NCI-H748 (cell line): Measurements from ENCODE around the gene SRP68.
A peak's percentile ranks its signal among the peaks of the same experiment; 100 is the strongest.
"Not testable (repeated sequence)": the region's sequence is repeated elsewhere in the genome, so short reads cannot be mapped to it uniquely, and the experiment has no call there.

ENCODE experiments used
- DNase-seq: peaks from one replicate; lab custom pipeline; 2025; ENCODE audit not compliant: unreplicated experiment; lab: John Stamatoyannopoulos, UW

Gene SRP68

GRCh38 chr17:76077584-76078110 is 5.3 kb upstream of the SRP68 start:
- no peak for DNase-seq

DNA sequence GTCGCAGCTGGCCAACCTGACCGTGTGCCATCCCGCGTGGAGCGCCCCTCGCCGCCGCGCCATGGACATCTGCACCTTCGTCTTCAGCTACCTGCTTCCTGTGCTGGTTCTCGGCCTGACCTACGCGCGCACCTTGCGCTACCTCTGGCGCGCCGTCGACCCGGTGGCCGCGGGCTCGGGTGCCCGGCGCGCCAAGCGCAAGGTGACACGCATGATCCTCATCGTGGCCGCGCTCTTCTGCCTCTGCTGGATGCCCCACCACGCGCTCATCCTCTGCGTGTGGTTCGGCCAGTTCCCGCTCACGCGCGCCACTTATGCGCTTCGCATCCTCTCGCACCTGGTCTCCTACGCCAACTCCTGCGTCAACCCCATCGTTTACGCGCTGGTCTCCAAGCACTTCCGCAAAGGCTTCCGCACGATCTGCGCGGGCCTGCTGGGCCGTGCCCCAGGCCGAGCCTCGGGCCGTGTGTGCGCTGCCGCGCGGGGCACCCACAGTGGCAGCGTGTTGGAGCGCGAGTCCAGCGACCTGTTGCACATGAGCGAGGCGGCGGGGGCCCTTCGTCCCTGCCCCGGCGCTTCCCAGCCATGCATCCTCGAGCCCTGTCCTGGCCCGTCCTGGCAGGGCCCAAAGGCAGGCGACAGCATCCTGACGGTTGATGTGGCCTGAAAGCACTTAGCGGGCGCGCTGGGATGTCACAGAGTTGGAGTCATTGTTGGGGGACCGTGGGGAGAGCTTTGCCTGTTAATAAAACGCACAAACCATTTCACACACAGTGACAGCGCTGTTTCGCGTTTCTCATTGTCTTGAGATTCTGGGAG is 4.7 kb upstream of the SRP68 start:
- DNase-seq = peak; percentile 34

DNA sequence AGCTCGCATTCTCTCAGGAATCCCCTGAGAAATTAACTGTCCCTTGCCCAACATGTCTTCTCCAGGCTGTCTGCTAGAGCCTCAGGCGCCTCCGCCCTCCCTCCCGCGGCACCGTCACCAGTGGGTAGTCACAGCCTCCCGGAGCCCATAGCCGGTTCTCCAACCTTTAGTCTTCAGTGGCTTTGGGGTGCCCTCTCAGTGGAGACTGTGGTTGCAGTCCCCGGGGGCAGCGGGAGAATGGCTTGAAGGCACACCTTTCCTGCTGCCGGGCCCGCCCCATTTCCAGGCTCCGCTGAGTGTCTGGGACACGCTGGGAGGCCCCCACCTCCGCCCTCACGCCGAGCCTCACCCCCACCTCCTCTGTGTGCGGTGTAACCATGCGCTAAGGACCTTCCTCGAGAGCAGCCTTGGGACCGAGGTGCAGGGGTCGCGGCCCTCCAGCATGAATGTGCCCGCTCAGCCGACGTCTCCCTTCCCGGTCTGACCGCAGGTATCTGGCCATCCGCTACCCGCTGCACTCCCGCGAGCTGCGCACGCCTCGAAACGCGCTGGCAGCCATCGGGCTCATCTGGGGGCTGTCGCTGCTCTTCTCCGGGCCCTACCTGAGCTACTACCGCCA is 3.9 kb upstream of the SRP68 start:
- DNase-seq = peak; percentile 26

GRCh38 chr17:76075364-76076145 is 3.2 kb upstream of the SRP68 start:
- DNase-seq = peak; percentile 51

DNA sequence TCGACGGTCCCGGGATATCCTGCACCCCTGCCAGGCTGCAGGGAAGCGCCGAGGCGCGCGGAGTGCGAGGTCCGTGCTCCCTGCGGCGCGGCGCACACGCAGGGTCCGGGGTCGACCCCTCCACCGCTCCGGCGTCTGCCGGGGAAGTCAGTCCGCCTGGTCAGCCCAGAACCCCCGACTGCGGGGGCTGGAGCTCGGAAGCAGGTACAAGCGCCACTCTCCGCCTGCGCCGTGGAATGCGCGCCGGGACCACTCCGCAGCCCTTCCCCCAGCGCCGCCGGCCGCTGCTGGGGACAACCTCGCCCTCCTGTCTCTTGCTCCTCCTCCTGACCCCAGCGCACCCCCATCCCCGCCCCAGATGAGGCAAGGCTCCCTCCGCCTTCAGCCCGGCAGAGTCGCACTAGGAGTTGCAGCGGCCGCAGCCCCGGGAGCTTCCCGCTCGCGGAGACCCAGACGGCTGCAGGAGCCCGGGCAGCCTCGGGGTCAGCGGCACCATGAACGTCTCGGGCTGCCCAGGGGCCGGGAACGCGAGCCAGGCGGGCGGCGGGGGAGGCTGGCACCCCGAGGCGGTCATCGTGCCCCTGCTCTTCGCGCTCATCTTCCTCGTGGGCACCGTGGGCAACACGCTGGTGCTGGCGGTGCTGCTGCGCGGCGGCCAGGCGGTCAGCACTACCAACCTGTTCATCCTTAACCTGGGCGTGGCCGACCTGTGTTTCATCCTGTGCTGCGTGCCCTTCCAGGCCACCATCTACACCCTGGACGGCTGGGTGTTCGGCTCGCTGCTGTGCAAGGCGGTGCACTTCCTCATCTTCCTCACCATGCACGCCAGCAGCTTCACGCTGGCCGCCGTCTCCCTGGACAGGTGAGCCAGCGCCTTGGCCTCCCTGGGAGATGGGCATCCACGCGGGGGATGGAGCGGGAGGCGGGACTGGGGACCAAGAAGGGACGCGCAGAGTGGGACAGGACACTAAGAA is 2.4 kb upstream of the SRP68 start, which contains the start of gene GALR2:
TSS of gene GALR2 (plus strand) at position 392 of the 974 bp plus-strand sequence. CDS start at position 495, 103 bp downstream.
- peak; percentile 10 for DNase-seq

GRCh38 chr17:76071531-76072147 is 678 bp downstream of the SRP68 start:
- DNase-seq = no peak

DNA sequence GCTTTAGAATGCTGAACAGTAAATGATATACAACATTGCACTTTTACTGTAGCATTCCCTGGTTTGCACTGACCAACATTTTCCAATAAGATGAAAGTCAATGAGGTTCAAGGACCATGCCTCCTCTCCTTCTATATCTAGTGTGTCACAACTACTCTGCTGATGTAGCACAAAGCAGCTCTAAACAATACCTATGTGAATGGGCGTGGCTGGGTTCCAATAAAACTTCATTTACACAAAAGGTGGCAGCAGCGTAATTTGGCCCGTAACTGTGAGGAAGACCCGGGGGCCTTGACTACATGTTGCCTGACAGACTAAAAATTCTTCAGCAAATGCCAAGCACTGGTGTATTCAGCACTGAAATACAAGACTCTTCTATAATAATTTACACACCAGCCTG is 6.5 kb downstream of the SRP68 start:
- DNase-seq = no peak

GRCh38 chr17:76063875-76064546 is 8.3 kb downstream of the SRP68 start:
- DNase-seq = no peak

- DNase-seq = not testable (repeated sequence)
These were observed 14.1 kb downstream of the SRP68 start for GRCh38 chr17:76058264-76058663.

DNA sequence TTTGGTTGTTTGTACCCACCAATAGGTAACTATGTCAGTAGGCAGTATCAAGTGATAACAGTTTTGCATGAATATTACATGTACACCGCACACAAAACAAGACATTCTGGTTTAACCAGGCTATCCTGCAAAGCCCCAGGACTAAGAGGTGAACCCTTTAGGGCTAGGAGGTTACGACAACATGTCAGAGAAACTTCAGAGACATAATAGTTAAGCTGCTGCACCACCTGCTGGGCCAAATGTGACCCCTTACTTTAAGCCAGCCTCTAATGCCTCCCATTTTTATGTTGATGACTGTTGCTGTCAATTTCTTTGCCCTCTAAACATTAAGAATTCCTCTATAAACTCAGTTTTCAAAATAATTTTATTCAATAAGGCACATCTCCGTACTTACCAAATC is 15.4 kb downstream of the SRP68 start:
- DNase-seq = no peak

DNA sequence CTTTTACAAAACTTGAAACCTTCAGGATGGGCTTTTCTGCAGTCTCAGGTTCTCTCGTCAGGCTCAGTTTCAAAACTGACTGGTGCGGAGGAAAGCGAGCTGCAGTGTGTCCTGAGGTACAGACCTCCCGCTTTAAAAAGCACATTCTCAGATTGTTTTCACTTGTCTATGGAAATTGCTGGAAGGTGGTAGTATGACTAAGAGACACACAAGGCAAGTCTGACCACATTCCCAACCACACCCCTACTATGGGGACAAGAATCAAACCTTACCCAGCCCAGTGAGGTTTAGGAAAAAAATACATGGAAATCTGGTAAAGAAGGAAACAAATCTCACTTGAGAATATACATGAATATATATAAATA is 18.2 kb downstream of the SRP68 start:
- DNase-seq = no peak

DNA sequence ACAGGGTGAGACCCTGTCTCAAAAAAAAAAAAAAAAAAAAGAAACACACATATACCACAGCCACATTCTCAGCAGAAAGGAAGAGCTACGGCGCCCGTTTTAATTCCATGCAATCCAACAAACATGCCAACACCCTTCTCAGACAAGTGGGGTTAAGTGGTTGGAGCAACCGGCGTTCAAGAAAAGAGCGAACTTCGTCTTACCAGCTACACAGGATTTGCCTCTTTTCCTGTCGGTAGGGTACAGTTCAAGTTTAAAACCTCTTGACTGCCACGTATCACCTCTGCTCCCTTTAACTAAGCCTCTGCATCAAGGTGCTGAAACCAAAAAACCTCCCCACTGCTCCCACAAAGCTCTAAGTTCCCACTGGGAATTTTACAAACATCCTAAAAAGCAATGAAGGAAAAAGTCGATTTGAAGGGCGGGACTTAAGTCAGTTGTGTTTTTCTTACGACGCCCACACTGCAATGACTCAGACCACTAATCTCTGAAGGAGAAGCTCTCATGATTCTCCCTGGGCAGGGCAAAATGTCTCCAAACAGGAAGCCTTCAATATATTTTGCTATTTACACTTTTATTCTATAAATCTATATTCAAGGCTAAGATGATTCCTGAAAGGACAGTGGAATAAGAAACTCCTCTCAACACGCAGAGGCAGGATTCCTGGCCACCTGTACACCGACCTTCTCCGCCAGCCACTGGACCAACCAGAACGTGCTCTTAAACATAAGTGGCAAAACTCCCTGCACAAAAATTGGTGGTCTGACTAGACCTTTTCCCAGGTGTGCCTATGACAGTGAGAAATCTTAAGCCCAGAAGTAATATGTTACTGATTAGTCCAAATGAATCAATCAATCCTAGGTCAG is 18.8 kb downstream of the SRP68 start:
- no peak for DNase-seq

DNA sequence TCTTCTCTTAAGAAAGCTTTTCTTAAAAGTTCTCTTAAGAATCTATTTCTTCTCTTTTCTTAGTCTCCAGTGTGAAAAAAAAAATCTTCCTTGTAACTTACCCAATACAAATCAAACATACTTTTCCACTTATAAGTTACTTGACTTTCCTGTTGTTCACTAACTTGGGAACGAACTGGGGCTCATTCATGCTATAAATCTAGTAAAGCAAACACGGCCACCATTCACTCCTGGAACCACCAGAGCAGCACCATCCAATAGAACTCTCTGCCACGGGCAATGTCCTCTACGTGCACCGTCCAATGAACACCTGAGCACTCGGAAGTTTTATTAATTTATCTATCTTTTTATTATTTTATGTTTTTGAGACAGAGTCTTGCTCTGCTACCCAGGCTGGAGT is 20.8 kb downstream of the SRP68 start:
- no peak for DNase-seq

DNA sequence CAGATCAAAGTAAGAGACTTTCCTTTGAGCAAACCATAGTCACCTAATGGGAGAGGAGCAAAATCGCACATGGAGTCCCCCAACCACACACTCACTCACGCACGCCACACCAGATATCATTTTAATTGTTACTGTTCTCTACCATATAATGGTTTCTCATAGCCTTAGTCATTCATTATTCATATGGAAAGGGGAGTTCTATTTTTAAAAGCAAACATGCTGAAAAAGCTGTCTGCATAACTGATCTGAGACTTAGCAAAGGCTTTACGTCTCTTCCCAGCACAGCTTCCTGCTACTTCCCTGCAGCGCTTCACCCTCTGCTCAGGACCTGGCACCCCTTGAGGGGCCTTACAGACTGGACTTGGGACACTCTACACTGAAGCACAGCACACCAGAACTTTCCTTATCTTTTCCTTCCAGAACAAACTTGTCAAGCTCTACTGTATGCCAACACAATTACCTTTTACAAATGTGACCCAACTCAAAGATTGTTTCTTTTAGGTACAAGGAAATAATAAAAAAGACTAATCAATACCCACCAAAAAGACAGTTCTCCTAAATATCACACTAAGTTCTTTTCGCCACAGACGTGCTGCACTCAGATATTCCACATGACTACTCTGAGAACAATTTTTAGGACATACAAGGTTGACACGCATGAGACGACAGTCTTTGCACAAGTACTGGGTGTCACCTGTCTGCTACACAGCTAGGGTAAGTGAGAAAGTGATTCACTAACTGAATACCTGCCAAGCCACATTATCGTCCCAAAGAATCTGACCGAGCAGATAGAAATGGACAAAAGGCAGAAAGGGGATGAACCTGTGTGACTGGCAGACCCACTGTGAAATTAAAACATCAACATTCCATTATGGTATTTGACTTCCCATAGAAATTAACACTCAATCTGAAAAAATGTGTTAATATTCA is 21.5 kb downstream of the SRP68 start:
- DNase-seq = no peak

- DNase-seq = no peak
These were observed 22.3 kb downstream of the SRP68 start for GRCh38 chr17:76049836-76050537.

GRCh38 chr17:76049239-76049638 is 23.1 kb downstream of the SRP68 start:
- no peak for DNase-seq

DNA sequence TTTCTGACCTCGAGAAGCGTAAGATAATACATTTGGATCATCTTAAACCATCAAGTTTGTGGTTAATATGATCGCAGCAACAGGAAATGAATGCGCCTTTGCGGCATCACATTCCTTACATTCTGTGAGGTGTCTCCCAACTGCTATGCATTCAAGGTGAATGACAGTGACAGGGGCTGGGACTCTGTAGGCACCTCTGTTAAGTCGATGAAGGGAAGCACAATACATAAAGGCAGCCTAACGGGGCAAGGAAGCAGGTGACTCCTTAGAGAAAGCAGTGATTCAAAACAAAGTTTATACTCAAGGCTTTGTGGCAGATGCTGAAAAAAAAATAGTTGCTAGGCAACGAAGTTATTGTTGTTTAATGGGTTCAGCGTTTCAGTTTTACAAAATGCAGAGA is 23.6 kb downstream of the SRP68 start:
- DNase-seq = no peak
